Omental fat pad (tissue), 4 donors: ENCODE measurements around the gene MED12L. TPM values are rescaled to one million over a fixed set of nuclear protein-coding genes. Genes with fewer than 3 reads are reported as not detected.

Source experiments
- ATAC-seq: fragments of 150-250 bp; one replicate; pipeline ENCODE4 v1.9.1; 2016; ENCODE audit warnings: mild to moderate bottlenecking, moderate library complexity; ENCODE audit not compliant: low FRiP score
- DNase-seq: peaks from one replicate; pipeline ENCODE4 v3.0.0-alpha.2; 2019; ENCODE audit warnings: low spot score
- total RNA-seq, 4 donors: library from RNA; depleted of rRNA; stranded (reverse); fragments of >200 nt; gene quantifications; one replicate each; pipeline ENCODE4 v1.1.0, GENCODE V29; 2016
- TF ChIP-seq, protein P1 (sequence below), 3 donors: fragments of 450-650 bp; IDR thresholded peaks; one replicate each; pipeline ENCODE4 v1.5.1; 2016 to 2017; ENCODE audit warnings: antibody characterized with exemption in 3 of 3, mild to moderate bottlenecking in 3 of 3, moderate library complexity in 2 of 3

MED12L gene
- total RNA-seq, 4 donors from 2014 or later: 0.16 to 0.37 (median 0.31) TPM

DNA sequence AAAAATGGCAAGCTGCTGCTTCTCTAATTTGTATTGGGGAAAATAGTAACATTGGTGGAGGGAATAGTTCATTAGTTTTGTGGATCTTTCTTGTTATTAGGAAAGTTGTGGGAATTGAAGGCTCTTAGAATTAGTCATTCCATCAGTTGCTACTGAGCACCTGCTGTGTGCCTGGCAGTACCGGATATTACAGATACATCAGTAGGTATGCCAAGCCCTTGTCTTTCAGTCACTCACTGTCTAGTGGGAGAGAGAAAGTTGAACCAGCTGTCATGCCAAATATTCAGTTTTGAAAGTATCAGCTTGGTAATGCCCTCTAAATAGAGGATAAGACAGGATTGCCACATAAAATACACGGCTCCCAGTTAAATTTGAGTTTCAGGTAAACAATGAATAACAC, 342.9 kb downstream of the MED12L start:
- ATAC-seq (no peak), DNase-seq (no peak)
- TF ChIP-seq, protein P1, sequence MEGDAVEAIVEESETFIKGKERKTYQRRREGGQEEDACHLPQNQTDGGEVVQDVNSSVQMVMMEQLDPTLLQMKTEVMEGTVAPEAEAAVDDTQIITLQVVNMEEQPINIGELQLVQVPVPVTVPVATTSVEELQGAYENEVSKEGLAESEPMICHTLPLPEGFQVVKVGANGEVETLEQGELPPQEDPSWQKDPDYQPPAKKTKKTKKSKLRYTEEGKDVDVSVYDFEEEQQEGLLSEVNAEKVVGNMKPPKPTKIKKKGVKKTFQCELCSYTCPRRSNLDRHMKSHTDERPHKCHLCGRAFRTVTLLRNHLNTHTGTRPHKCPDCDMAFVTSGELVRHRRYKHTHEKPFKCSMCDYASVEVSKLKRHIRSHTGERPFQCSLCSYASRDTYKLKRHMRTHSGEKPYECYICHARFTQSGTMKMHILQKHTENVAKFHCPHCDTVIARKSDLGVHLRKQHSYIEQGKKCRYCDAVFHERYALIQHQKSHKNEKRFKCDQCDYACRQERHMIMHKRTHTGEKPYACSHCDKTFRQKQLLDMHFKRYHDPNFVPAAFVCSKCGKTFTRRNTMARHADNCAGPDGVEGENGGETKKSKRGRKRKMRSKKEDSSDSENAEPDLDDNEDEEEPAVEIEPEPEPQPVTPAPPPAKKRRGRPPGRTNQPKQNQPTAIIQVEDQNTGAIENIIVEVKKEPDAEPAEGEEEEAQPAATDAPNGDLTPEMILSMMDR (IDR thresholded peaks at IDR 0.05): no peak

GRCh38 chr3:151430821-151431484, 345.5 kb downstream of the MED12L start:
- DNase-seq (no peak), ATAC-seq (no peak)
- TF ChIP-seq, protein P1 (IDR thresholded peaks at IDR 0.05): no peak

- TF ChIP-seq, protein P1 (IDR thresholded peaks at IDR 0.05): no peak
- no peak for ATAC-seq
- no peak for DNase-seq
Measured at GRCh38 chr3:151431940-151432339, 346.5 kb downstream of the MED12L start.

GRCh38 chr3:151432616-151433372, 347.3 kb downstream of the MED12L start:
- TF ChIP-seq, protein P1 (IDR thresholded peaks at IDR 0.05): no peak
- no peak for ATAC-seq

DNA sequence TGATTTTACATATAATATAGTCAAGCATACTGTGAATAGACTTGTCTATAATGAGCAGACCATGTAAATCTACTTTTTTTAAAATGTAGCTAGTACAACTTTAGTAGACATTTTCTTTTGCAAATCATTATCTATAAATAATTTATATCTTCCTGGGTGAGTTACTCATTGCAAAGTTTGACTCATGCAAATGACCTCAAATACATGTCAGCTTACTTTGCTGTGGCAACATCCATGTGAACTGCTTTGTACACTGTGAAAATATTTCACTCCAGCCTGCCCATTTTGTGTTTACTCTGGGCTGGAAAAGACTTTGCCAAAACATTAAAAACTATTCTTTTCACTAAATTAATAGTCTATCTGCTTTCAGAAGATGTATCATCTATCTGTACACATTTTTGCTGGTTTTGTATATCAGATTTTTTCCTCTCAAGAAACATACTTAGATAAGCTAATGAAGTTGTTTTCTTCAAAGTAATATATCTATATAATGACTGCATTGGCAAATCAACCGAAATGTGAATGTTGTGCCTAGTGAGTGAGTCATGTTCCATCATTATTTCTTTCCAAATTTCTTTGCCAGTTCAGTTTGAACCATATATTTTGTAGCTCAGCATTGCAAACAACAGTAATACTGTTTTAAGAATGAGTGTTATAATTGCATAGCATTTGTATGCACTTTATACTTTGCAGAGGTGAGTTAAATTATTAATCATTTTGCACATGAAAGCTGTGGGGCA, 348.9 kb downstream of the MED12L start:
- DNase-seq (no peak), ATAC-seq (peak; percentile 70)
- TF ChIP-seq, protein P1 (IDR thresholded peaks at IDR 0.05): no peak

More at GRCh38 chr3:151432616-151433372, 347.3 kb downstream of the MED12L start:
- no peak for DNase-seq

- ATAC-seq (no peak), DNase-seq (no peak)
- TF ChIP-seq, protein P1 (IDR thresholded peaks at IDR 0.05): no peak
Measured at GRCh38 chr3:151436675-151437446, 351.4 kb downstream of the MED12L start.
